Activated CD8-positive, alpha-beta T cell treated with anti-CD3 and anti-CD28 coated beads for 36 hours (primary cell): ENCODE measurements around the gene RPS6KA1. TPM values are rescaled to one million over a fixed set of nuclear protein-coding genes. Genes with fewer than 3 reads are reported as not detected.
A peak's percentile ranks its signal among the peaks of the same experiment; 100 is the strongest.

Source experiments
- ATAC-seq: fragments of 200-7000 bp; cut with Tn5 transposase; one replicate; pipeline ENCODE4 v1.10.0; 2021; ENCODE audit warnings: mild to moderate bottlenecking, moderate library complexity
- CTCF ChIA-PET: fragments of 350-600 bp; sonication (Branson Sonifier 250); formaldehyde crosslinking; loops from one replicate; lab custom pipeline; 2021; ENCODE audit warnings: antibody characterized with exemption; lab: Charles Lee
- POLR2A ChIA-PET: fragments of 350-600 bp; sonication (Branson Sonifier 250); formaldehyde crosslinking; loops from one replicate; lab custom pipeline; 2021; ENCODE audit warnings: antibody characterized with exemption; lab: Charles Lee
- DNase-seq: peaks from one replicate; pipeline ENCODE4 v3.0.0-alpha.2; 2020
- H3K27ac Mint-ChIP-seq: one replicate; pipeline ENCODE4 v1.8.0; 2021; ENCODE audit warnings: mild to moderate bottlenecking, mixed read lengths
- H3K27me3 Mint-ChIP-seq: one replicate; pipeline ENCODE4 v1.8.0; 2021; ENCODE audit warnings: mixed read lengths
- H3K36me3 Mint-ChIP-seq: one replicate; pipeline ENCODE4 v1.8.0; 2021; ENCODE audit warnings: low read depth, mixed read lengths
- H3K4me1 Mint-ChIP-seq: one replicate; pipeline ENCODE4 v1.8.0; 2021; ENCODE audit warnings: low read depth, mixed read lengths
- H3K4me3 Mint-ChIP-seq: one replicate; pipeline ENCODE4 v1.8.0; 2021; ENCODE audit warnings: mild to moderate bottlenecking, moderate library complexity, mixed read lengths
- H3K9me3 Mint-ChIP-seq: one replicate; pipeline ENCODE4 v1.8.0; 2021; ENCODE audit warnings: mixed read lengths
- intact Hi-C: fragments of 100-400 bp; cut with micrococcal nuclease; formaldehyde crosslinking; loops from one replicate; pipeline ENCODE4 v1.10.0; 2022
- total RNA-seq, 2 experiments: library from RNA; stranded (reverse); gene quantifications; one replicate each; pipeline ENCODE4 v1.2.3, GENCODE V29; 2021
- TF ChIP-seq, protein P1 (sequence below): fragments of 200-600 bp; IDR thresholded peaks from one replicate; pipeline ENCODE4 v1.8.0; 2022; ENCODE audit warnings: antibody characterized with exemption, mild to moderate bottlenecking

Gene RPS6KA1
- total RNA-seq, 2 experiments from 2014 or later: 139 TPM

DNA sequence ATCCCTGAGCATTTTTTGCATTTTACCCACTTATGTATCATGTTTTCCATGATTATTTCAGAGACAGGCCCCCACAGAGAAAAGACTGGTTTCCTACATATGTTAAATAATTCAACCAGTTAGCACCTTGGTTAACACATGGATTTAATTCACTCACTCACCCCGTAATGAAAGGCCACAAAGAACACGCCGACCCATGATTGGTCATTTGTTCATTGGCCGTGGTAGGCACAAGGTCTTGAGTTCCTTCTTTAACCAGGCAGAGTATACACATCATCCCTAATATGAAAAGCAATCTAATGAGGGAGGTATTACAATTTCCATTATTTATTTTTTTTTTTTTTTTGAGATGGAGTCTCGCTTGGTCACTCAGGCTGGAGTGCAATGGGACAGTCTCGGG, 50.6 kb downstream of the RPS6KA1 start:
- H3K9me3 Mint-ChIP-seq: no peaks in the 10 kb centered on the region
- TF ChIP-seq, protein P1, sequence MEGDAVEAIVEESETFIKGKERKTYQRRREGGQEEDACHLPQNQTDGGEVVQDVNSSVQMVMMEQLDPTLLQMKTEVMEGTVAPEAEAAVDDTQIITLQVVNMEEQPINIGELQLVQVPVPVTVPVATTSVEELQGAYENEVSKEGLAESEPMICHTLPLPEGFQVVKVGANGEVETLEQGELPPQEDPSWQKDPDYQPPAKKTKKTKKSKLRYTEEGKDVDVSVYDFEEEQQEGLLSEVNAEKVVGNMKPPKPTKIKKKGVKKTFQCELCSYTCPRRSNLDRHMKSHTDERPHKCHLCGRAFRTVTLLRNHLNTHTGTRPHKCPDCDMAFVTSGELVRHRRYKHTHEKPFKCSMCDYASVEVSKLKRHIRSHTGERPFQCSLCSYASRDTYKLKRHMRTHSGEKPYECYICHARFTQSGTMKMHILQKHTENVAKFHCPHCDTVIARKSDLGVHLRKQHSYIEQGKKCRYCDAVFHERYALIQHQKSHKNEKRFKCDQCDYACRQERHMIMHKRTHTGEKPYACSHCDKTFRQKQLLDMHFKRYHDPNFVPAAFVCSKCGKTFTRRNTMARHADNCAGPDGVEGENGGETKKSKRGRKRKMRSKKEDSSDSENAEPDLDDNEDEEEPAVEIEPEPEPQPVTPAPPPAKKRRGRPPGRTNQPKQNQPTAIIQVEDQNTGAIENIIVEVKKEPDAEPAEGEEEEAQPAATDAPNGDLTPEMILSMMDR: no peak
- H3K27ac Mint-ChIP-seq: peak overlapping the region; percentile 78
- peaks cover 11% of the 10 kb centered on the region for H3K36me3 Mint-ChIP-seq
- intact Hi-C loops: loop anchor here (2.0 kb wide), 1 partner anchor 37 kb away; no protein-coding TSS in a partner anchor
- H3K4me3 Mint-ChIP-seq: no peak overlapping the region
- peak; percentile 11 for ATAC-seq
- POLR2A ChIA-PET: interaction anchor here (0.7 to 2.9 kb wide), 7 partner anchors 9 to 285 kb away, joined by 3 to 14 read pairs (median 5); partner anchors contain the start of gene PIGV
- peaks cover 76% of the 10 kb centered on the region for H3K4me1 Mint-ChIP-seq
- no peaks in the 10 kb centered on the region for H3K27me3 Mint-ChIP-seq
- CTCF ChIA-PET: interaction anchor here (0.9 to 5.3 kb wide), 2 partner anchors 9 to 23 kb away, joined by 3 to 33 read pairs; no protein-coding TSS in a partner anchor
- DNase-seq: peak; percentile 72

- POLR2A ChIA-PET: interaction anchor here (0.8 to 2.9 kb wide), 9 partner anchors 10 to 284 kb away, joined by 3 to 16 read pairs (median 6); partner anchors contain the start of gene PIGV
- no peaks in the 10 kb centered on the region for H3K27me3 Mint-ChIP-seq
- intact Hi-C loops: loop anchor here (2.0 kb wide), 1 partner anchor 38 kb away; no protein-coding TSS in a partner anchor
- TF ChIP-seq, protein P1: no peak
- peak; percentile 5 for ATAC-seq
- H3K4me3 Mint-ChIP-seq: peak overlapping the region; percentile 28
- no peaks in the 10 kb centered on the region for H3K9me3 Mint-ChIP-seq
- DNase-seq: no peak
- CTCF ChIA-PET: interaction anchor here (1.3 to 5.3 kb wide), 7 partner anchors 16 to 230 kb away, joined by 4 to 33 read pairs (median 8); partner anchors contain the start of gene PIGV
- H3K36me3 Mint-ChIP-seq: peaks cover 3% of the 10 kb centered on the region
- peaks cover 68% of the 10 kb centered on the region for H3K4me1 Mint-ChIP-seq
- peak overlapping the region; percentile 89 for H3K27ac Mint-ChIP-seq
Measured at GRCh38 chr1:26581287-26581651, 51.7 kb downstream of the RPS6KA1 start.

DNA sequence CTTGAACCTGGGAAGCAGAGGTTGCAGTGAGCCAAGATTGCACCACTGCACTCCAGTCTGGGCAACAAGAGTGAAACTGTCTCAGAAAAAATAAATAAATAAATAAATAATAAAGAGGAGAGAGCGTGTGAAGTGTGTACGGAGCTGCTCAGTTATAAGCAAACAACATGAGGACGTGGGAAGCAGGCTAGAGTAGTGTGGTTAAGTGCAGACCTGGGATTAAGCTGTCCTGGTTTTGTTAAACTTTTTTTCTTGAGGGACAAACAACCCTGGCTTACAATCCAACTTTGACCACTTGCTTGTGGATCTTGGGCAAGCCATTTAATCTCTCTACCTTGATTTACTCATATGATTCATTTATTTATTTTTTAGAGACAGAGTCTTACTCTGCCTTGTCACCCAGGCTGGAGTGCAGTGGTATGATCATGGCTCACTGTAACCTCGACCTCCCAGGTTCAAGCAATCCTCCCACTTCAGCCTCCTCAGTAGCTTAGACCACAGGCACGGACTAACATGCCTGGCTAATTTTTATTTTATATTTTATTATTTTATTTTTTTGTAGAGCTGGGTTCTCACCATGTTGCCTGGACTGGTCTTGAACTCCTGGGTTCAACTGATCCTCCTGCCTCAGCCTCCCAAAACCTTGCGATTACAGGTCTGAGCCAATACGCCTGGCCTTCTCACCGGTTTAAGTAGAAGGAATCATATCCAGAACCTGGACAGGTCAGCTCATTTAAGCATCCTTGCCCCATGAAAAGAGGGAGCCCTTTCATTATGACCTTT, 52.7 kb downstream of the RPS6KA1 start:
- H3K4me1 Mint-ChIP-seq: peaks cover 63% of the 10 kb centered on the region
- peak overlapping the region; percentile 97 for H3K27ac Mint-ChIP-seq
- peaks cover 2% of the 10 kb centered on the region for H3K36me3 Mint-ChIP-seq
- peak; percentile 45 for DNase-seq
- H3K27me3 Mint-ChIP-seq: no peaks in the 10 kb centered on the region
- CTCF ChIA-PET: interaction anchor here (0.8 to 5.3 kb wide), 12 partner anchors 12 to 251 kb away, joined by 3 to 33 read pairs (median 5); partner anchors contain the start of gene PIGV
- no peaks in the 10 kb centered on the region for H3K9me3 Mint-ChIP-seq
- POLR2A ChIA-PET: interaction anchor here (0.7 to 2.9 kb wide), 13 partner anchors 9 to 283 kb away, joined by 3 to 16 read pairs (median 5); partner anchors contain the start of gene PIGV
- TF ChIP-seq, protein P1: no peak
- intact Hi-C loops: no loop called here
- no peak for ATAC-seq
- H3K4me3 Mint-ChIP-seq: peak overlapping the region; percentile 9

GRCh38 chr1:26582836-26583460, 53.4 kb downstream of the RPS6KA1 start:
- Mint-ChIP-seq H3K27me3 (no peaks in the 10 kb centered on the region), H3K27ac (peak overlapping the region; percentile 97), H3K4me1 (peaks cover 56% of the 10 kb centered on the region), H3K4me3 (peak overlapping the region; percentile 9), H3K9me3 (no peaks in the 10 kb centered on the region), H3K36me3 (peaks cover 2% of the 10 kb centered on the region)
- ATAC-seq: peak; percentile 55
- DNase-seq: peak; percentile 94
- intact Hi-C loops: no loop called here
- ChIA-PET CTCF (interaction anchor here (0.8 to 5.3 kb wide), 12 partner anchors 12 to 251 kb away, joined by 3 to 33 read pairs (median 8); partner anchors contain the start of gene PIGV), POLR2A (interaction anchor here (0.7 to 2.9 kb wide), 8 partner anchors 10 to 283 kb away, joined by 3 to 16 read pairs (median 4); partner anchors contain the start of gene PIGV)
- TF ChIP-seq, protein P1: no peak
